GM23248 (cell line): ENCODE results near the gene IQCN.

Experiments used
- EZH2 ChIP-seq: fragments of 200-600 bp; sonication (generic); IDR thresholded peaks from 2 replicates; pipeline ENCODE4 v1.6.1; 2018; ENCODE audit warnings: antibody characterized with exemption, mild to moderate bottlenecking; ENCODE audit not compliant: insufficient read depth, poor library complexity, severe bottlenecking
- EZH2phosphoT487 ChIP-seq: fragments of 200-600 bp; sonication (generic); IDR thresholded peaks from 2 replicates; pipeline ENCODE4 v1.6.1; 2018; ENCODE audit warnings: antibody characterized with exemption, moderate library complexity, mild to moderate bottlenecking, low read depth; ENCODE audit not compliant: insufficient read depth

DNA sequence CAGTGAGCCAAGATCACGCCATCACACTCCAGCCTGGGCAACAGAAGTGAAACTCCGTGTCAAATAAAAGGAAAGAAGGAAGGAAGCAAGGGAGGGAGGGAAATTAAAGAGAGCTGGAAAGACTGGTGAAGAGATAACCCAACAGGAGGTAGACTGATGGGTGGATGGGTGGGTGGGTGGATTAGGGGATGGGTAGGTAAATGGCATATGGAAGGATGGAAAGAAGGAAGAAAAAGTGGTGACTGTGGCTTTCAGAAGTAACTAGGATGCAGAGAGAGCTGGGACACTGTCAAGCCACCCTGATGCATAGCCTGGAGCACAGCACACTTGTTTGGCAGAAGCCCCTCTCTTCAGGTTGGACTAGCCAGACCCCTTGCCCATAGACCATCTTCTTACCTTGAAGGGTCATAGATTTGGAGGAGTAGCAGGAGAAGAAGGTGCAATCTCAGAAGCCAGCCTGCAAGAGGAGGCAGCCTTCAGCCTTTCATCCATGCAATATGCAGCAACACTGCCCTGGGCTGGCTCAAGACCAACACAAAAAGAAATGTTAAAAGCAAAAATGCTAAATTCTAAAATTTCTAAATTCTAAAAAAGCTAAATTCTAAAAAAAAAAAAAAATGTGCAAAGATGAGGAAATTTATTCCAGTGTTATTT lies 5.1 kb downstream of the IQCN start:
- TF ChIP-seq EZH2phosphoT487: no peak
- TF ChIP-seq EZH2: no peak
